ENCODE measurements around the gene SNRNP25. TPM values are rescaled to one million over a fixed set of nuclear protein-coding genes. Genes with fewer than 3 reads are reported as not detected.
"Not testable (repeated sequence)": the region's sequence is repeated elsewhere in the genome, so short reads cannot be mapped to it uniquely, and the experiment has no call there.

The SNRNP25 gene
- total RNA-seq, 2 donors from 2014 or later = 54.2 to 66.4 TPM

DNA sequence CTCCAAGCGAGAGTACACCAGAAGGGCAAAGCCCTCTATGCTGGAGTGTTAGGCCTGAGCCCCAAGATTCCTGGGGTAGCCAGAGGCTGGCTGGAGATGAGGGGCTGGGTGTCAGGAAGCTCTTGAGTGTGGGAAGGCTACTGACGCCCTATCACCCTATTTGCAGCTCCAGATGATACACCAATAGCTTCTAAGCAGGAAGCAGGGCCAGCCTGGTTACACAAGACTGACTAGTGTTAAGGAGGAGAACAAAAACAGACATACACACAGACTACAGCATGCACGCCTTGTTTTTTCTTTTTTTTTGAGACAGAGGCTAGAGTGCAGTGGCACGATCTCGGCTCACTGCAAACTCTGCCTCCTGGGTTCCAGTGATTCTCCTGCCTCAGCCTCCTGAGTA is 16.1 kb upstream of the SNRNP25 start:
- peaks cover 17% of the 10 kb centered on the region for H3K9me3 Mint-ChIP-seq
- H3K4me3 ChIP-seq (ENCODE audit: low read length) = no peak overlapping the region
- WGBS, 2 experiments (ENCODE audit: insufficient coverage in 1 of 2, insufficient read length in 1 of 2) = 93 to 100% methylated on average over 3 to 5 of the region's 5 CpGs
- DNase-seq = no peak
- no peak overlapping the region for H3K4me3 Mint-ChIP-seq
- H3K27ac ChIP-seq (ENCODE audit: low read depth, low read length) = no peak overlapping the region
- H3K27ac Mint-ChIP-seq = no peak overlapping the region
- no peak overlapping the region for H3K9ac ChIP-seq (ENCODE audit: extremely low read depth, low read length, poor library complexity, severe bottlenecking)
- no peaks in the 10 kb centered on the region for H3K27me3 Mint-ChIP-seq (ENCODE audit: insufficient read depth)
- peaks cover 9% of the 10 kb centered on the region for H3K36me3 ChIP-seq (ENCODE audit: control insufficient read depth, insufficient read depth, low read length)
- no peaks in the 10 kb centered on the region for H3K27me3 ChIP-seq (ENCODE audit: control insufficient read depth, insufficient read depth, low read length, poor library complexity, severe bottlenecking)
- H3K36me3 Mint-ChIP-seq (ENCODE audit: low read depth) = peaks cover 28% of the 10 kb centered on the region
- TF ChIP-seq CTCF (conservative IDR thresholded peaks at IDR 0.05) = no peak
- H3K4me1 Mint-ChIP-seq = no peaks in the 10 kb centered on the region
- no peaks in the 10 kb centered on the region for H3K4me1 ChIP-seq (ENCODE audit: control insufficient read depth, insufficient read depth, low read length)
- H3K9me3 ChIP-seq (ENCODE audit: control insufficient read depth, low read length) = peaks cover 13% of the 10 kb centered on the region

DNA sequence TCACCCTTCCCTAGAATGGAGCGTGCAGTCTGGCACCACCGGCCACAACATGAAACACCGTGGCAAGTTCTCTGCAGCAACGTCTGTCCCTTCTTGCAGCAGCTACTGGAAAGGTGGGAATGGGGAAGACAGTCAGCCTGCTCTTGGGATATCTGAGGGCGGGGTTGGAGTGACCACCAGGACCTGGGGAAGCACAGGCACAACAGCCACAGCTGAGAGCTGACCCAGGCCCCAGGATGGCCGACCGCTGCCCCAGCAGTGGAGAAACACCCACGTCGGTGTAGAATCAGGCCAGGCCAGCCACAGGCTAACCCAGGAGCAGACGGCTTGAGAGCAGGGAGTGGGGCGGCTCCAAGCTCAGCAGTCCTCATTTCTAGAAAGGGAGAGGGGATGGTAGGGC is 15.4 kb upstream of the SNRNP25 start:
- not testable (repeated sequence) for H3K4me1 Mint-ChIP-seq; H3K27me3 Mint-ChIP-seq (ENCODE audit: insufficient read depth); H3K27ac ChIP-seq (ENCODE audit: low read depth, low read length); H3K4me3 ChIP-seq (ENCODE audit: low read length); H3K9ac ChIP-seq (ENCODE audit: extremely low read depth, low read length, poor library complexity, severe bottlenecking); H3K4me3 Mint-ChIP-seq; DNase-seq; H3K27me3 ChIP-seq (ENCODE audit: control insufficient read depth, insufficient read depth, low read length, poor library complexity, severe bottlenecking); H3K27ac Mint-ChIP-seq; H3K4me1 ChIP-seq (ENCODE audit: control insufficient read depth, insufficient read depth, low read length)
- WGBS, 2 experiments (ENCODE audit: insufficient coverage in 1 of 2, insufficient read length in 1 of 2) = 65 to 69% methylated on average over 10 to 11 of the region's 11 CpGs
- peaks cover 24% of the 10 kb centered on the region for H3K9me3 Mint-ChIP-seq
- Histone ChIP-seq H3K9me3 (ENCODE audit: control insufficient read depth, low read length) (peaks cover 20% of the 10 kb centered on the region), H3K36me3 (ENCODE audit: control insufficient read depth, insufficient read depth, low read length) (peaks cover 16% of the 10 kb centered on the region)
- peaks cover 35% of the 10 kb centered on the region for H3K36me3 Mint-ChIP-seq (ENCODE audit: low read depth)

DNA sequence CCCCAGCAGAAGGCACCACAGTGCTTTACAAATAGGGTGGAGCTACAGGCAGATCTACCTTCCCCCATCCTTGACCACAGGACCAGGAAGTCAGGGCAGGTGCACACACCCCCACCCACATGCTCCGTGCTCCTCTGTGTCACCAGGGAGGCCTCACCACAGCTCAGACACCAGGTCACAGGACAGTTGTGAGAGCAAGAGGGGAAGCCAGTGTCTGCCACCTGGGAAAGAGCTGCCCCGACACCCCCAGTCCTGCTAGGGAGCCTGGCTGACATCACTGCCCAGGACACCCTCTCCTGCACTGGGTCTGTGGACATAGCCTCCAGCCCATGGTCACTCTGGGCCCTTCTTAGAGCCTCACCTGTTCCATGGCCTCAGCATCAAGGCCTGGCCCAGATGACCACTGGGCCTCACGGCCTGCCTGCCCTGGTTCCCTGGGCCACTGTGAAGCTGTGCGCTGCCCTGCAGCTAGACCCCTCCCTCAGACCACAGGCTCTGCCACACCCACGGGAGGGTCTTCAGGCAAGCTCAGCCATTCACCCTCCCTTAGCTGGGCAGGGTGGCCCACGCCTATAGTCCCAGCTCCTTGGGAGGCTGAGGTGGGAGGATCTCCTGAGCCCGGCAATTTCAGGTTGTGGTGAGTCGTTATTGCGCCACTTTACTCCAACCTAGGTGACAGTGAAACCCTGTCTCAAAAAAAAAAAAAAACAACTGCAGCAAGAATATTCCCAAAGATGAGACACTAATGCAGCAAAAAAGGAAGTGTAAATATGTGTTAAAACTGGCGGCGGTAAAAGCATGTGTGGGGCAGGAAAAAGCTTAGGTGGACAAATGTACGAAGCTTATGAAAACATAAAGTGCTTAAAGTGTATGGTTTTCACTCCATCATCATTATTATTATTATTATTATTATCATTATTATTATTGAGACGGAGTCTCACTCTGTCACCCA is 14.4 kb upstream of the SNRNP25 start:
- no peak overlapping the region for H3K9ac ChIP-seq (ENCODE audit: extremely low read depth, low read length, poor library complexity, severe bottlenecking)
- H3K9me3 ChIP-seq (ENCODE audit: control insufficient read depth, low read length) = peaks cover 22% of the 10 kb centered on the region
- Mint-ChIP-seq H3K4me1 (no peaks in the 10 kb centered on the region), H3K36me3 (ENCODE audit: low read depth) (peaks cover 44% of the 10 kb centered on the region), H3K4me3 (no peak overlapping the region), H3K27ac (no peak overlapping the region), H3K27me3 (ENCODE audit: insufficient read depth) (no peaks in the 10 kb centered on the region), H3K9me3 (peaks cover 30% of the 10 kb centered on the region)
- peaks cover 22% of the 10 kb centered on the region for H3K36me3 ChIP-seq (ENCODE audit: control insufficient read depth, insufficient read depth, low read length)
- DNase-seq = no peak
- 89 to 90% methylated on average over 5 to 13 of the region's 13 CpGs for WGBS, 2 experiments (ENCODE audit: insufficient coverage in 1 of 2, insufficient read length in 1 of 2)
- no peak overlapping the region for H3K27ac ChIP-seq (ENCODE audit: low read depth, low read length)
- TF ChIP-seq CTCF (conservative IDR thresholded peaks at IDR 0.05) = no peak
- H3K4me3 ChIP-seq (ENCODE audit: low read length) = no peak overlapping the region
- no peaks in the 10 kb centered on the region for H3K27me3 ChIP-seq (ENCODE audit: control insufficient read depth, insufficient read depth, low read length, poor library complexity, severe bottlenecking)
- no peaks in the 10 kb centered on the region for H3K4me1 ChIP-seq (ENCODE audit: control insufficient read depth, insufficient read depth, low read length)
